Activated T-helper 17 cell treated with anti-CD3 and anti-CD28 coated beads, Interleukin-2, amount 50 U/mL, for 72 hours (primary cell): ENCODE measurements around the gene GLT8D2. TPM values are rescaled to one million over a fixed set of nuclear protein-coding genes. Genes with fewer than 3 reads are reported as not detected.

ENCODE experiments used
- ATAC-seq: fragments of 150-1000 bp; cut with Tn5 transposase; replicated peaks from 2 replicates; pipeline ENCODE4 v1.10.0; 2021; ENCODE audit warnings: mild to moderate bottlenecking, moderate library complexity
- H3K27ac Mint-ChIP-seq: one replicate; pipeline ENCODE4 v1.8.0; 2022; ENCODE audit warnings: mixed read lengths
- H3K27me3 Mint-ChIP-seq: one replicate; pipeline ENCODE4 v1.8.0; 2022; ENCODE audit warnings: mixed read lengths
- H3K36me3 Mint-ChIP-seq: one replicate; pipeline ENCODE4 v1.8.0; 2022; ENCODE audit warnings: low read depth, mild to moderate bottlenecking, mixed read lengths
- H3K4me1 Mint-ChIP-seq: one replicate; pipeline ENCODE4 v1.8.0; 2022; ENCODE audit warnings: mixed read lengths
- H3K4me3 Mint-ChIP-seq: one replicate; pipeline ENCODE4 v1.8.0; 2022; ENCODE audit warnings: mild to moderate bottlenecking, mixed read lengths
- H3K9me3 Mint-ChIP-seq: one replicate; pipeline ENCODE4 v1.8.0; 2022; ENCODE audit warnings: mixed read lengths
- total RNA-seq, 2 donors: library from RNA; stranded (reverse); gene quantifications; one replicate each; pipeline ENCODE4 v1.2.3, GENCODE V29; 2022

Gene GLT8D2
- under 1 TPM in 1 of 2 donors, not detected in 1; 0.58 TPM for total RNA-seq

GRCh38 chr12:104049903-104050356, at the start of gene GLT8D2:
Gene GLT8D2 (minus strand): TSS chr12:104050187. CDS start chr12:104019648, 30,539 bp downstream.
- Mint-ChIP-seq H3K4me1 (no peaks in the 10 kb centered on the region), H3K27ac (no peak within 1 kb of the TSS), H3K4me3 (peak within 1 kb of the TSS; percentile 30), H3K27me3 (peaks cover 26% of the 10 kb centered on the region), H3K36me3 (no peaks in the 10 kb centered on the region), H3K9me3 (no peaks in the 10 kb centered on the region)
- no peak for ATAC-seq

GRCh38 chr12:104097954-104098353, 48.0 kb upstream of the GLT8D2 start:
- H3K27ac Mint-ChIP-seq = no peak overlapping the region
- peaks cover 86% of the 10 kb centered on the region for H3K36me3 Mint-ChIP-seq
- no peak overlapping the region for H3K4me3 Mint-ChIP-seq
- peaks cover 11% of the 10 kb centered on the region for H3K4me1 Mint-ChIP-seq
- ATAC-seq = no peak
- no peaks in the 10 kb centered on the region for H3K27me3 Mint-ChIP-seq
- no peaks in the 10 kb centered on the region for H3K9me3 Mint-ChIP-seq

DNA sequence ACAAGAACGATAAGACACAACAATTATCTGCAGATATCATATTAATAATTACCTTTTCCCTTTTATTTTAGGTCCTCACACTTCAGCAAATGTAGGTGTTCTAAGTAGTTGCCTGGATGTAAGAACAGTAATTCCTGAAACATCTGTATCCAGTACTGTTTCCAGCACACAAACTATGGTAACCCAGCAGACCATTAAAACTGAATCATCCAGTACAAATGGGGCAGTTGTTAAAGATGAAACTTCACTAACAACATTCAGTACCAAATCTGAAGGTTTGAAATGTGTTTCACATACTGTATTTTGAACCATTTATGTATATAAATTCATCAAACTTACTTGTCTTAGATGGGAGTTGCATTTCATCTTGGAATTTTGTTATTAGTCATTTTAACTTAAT, 45.3 kb upstream of the GLT8D2 start:
- peak overlapping the region; percentile 17 for H3K27ac Mint-ChIP-seq
- H3K36me3 Mint-ChIP-seq = peaks cover 68% of the 10 kb centered on the region
- H3K9me3 Mint-ChIP-seq = no peaks in the 10 kb centered on the region
- H3K27me3 Mint-ChIP-seq = no peaks in the 10 kb centered on the region
- peak; percentile 62 for ATAC-seq
- H3K4me3 Mint-ChIP-seq = no peak overlapping the region
- peaks cover 11% of the 10 kb centered on the region for H3K4me1 Mint-ChIP-seq

GRCh38 chr12:104094284-104094683, 44.3 kb upstream of the GLT8D2 start:
- no peaks in the 10 kb centered on the region for H3K9me3 Mint-ChIP-seq
- H3K27ac Mint-ChIP-seq = peak overlapping the region; percentile 17
- H3K4me1 Mint-ChIP-seq = peaks cover 11% of the 10 kb centered on the region
- peaks cover 76% of the 10 kb centered on the region for H3K36me3 Mint-ChIP-seq
- no peak overlapping the region for H3K4me3 Mint-ChIP-seq
- no peak for ATAC-seq
- H3K27me3 Mint-ChIP-seq = no peaks in the 10 kb centered on the region

DNA sequence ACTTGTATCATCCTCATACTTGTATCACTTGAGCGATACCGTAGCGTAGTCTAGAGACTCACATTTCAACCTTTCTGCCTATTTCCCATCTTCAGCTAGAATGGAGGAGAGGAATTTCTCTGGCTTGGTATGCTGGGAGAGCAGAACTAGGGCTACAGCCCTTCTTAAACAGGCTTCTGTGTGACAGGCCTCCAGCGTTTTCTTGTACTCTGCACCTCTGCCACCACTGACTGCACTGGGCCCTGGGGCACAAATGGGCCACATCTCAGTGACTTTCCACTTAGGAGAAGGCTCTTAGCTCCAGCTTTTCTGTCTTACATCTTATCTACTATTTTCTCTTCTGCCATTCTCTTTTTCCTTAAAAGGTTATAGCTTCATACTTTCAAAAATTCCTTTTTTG, 41.1 kb upstream of the GLT8D2 start:
- no peak overlapping the region for H3K4me3 Mint-ChIP-seq
- no peaks in the 10 kb centered on the region for H3K27me3 Mint-ChIP-seq
- no peak overlapping the region for H3K27ac Mint-ChIP-seq
- peaks cover 72% of the 10 kb centered on the region for H3K36me3 Mint-ChIP-seq
- no peak for ATAC-seq
- H3K9me3 Mint-ChIP-seq = no peaks in the 10 kb centered on the region
- H3K4me1 Mint-ChIP-seq = peaks cover 11% of the 10 kb centered on the region

DNA sequence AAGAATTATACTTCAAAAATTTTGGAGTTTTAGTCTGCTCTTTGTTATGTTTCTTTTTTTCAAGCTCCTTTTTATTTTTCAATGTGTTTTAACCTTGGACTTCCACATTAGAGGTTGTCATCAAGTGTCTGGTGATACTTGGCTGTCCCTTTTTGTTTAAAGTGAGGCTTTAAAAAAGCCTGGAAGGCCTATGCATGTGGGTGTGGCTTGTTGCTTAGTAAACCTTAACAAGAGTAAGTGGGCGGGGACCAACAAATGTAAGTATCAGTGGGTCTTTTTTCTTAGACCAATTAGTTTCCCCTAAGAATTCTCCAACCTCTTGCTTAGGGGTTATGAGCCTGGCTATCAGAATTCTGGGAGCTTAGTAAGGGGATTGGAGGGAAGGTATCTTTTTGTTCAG, 40.7 kb upstream of the GLT8D2 start:
- no peaks in the 10 kb centered on the region for H3K27me3 Mint-ChIP-seq
- peaks cover 77% of the 10 kb centered on the region for H3K36me3 Mint-ChIP-seq
- ATAC-seq = no peak
- H3K9me3 Mint-ChIP-seq = no peaks in the 10 kb centered on the region
- H3K27ac Mint-ChIP-seq = no peak overlapping the region
- H3K4me3 Mint-ChIP-seq = no peak overlapping the region
- H3K4me1 Mint-ChIP-seq = peaks cover 11% of the 10 kb centered on the region

- ATAC-seq = peak; percentile 98
- peak overlapping the region; percentile 36 for H3K4me3 Mint-ChIP-seq
- H3K9me3 Mint-ChIP-seq = no peaks in the 10 kb centered on the region
- peak overlapping the region; percentile 58 for H3K27ac Mint-ChIP-seq
- peaks cover 14% of the 10 kb centered on the region for H3K4me1 Mint-ChIP-seq
- peaks cover 74% of the 10 kb centered on the region for H3K36me3 Mint-ChIP-seq
- no peaks in the 10 kb centered on the region for H3K27me3 Mint-ChIP-seq
Measured at GRCh38 chr12:104083769-104084475, 33.9 kb upstream of the GLT8D2 start.

DNA sequence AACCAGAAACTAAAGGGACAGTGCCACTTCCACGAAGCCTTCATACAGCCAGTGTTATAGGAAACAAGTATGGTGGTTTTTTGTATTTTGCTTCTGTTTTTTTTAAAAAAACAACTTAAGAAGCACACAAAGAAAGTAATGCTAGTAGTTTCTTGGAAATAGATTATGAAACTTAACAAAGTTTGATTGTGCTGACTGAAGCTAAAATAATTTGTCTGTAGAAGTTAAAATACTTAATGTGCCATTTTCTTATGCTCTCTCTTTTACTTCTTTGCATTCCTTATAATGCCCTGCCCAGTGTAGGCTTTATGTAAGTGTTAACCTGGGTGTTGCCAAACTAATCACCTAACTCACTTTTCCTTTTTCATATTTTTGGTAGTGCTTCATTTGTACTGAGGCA, 30.8 kb upstream of the GLT8D2 start:
- Mint-ChIP-seq H3K27me3 (no peaks in the 10 kb centered on the region), H3K9me3 (no peaks in the 10 kb centered on the region), H3K4me3 (no peak overlapping the region), H3K27ac (no peak overlapping the region), H3K4me1 (peaks cover 14% of the 10 kb centered on the region), H3K36me3 (peaks cover 73% of the 10 kb centered on the region)
- no peak for ATAC-seq

- H3K9me3 Mint-ChIP-seq = no peaks in the 10 kb centered on the region
- H3K4me3 Mint-ChIP-seq = no peak overlapping the region
- H3K36me3 Mint-ChIP-seq = peaks cover 67% of the 10 kb centered on the region
- H3K4me1 Mint-ChIP-seq = peaks cover 5% of the 10 kb centered on the region
- H3K27ac Mint-ChIP-seq = no peak overlapping the region
- H3K27me3 Mint-ChIP-seq = no peaks in the 10 kb centered on the region
- ATAC-seq = no peak
Measured at GRCh38 chr12:104079024-104079423, 29.0 kb upstream of the GLT8D2 start.

DNA sequence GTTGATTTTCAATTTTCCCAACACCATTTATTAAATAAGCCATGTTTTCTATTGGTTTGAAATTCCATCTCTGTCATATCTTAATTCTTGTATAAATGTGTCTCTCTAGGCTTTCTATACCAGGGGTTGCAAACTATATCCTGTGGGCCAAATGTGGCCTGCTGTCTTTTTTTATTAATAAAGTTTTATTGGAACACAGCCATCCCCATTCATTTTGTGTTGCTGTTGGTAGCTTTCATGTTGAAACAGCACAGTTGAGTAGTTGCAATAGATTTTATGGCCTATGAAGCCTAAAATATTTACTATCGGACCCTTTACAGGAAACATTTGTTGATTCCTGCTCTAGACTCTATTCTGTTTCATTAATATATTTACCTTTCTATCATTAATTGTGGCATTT, 23.7 kb upstream of the GLT8D2 start:
- Mint-ChIP-seq H3K4me1 (peaks cover 9% of the 10 kb centered on the region), H3K4me3 (no peak overlapping the region), H3K9me3 (no peaks in the 10 kb centered on the region), H3K36me3 (peaks cover 80% of the 10 kb centered on the region), H3K27ac (no peak overlapping the region), H3K27me3 (no peaks in the 10 kb centered on the region)
- ATAC-seq = no peak

DNA sequence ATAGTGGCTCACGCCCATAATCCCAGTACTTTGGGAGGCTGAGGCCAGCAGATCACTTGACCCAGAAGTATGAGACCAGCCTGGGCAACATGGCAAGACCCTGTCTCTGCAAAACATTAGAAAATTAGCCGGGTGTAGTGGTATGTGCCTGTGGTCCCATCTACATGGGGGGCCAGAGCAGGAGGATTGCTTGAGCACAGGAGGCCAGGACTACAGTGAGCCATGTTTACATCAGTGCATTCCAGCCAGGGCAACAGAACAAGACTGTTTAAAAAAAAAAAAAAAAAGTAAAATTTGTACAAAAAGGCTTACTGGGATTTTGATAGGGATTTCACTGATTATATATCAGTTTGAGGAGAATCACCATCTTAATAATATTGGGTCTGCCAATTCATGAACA, 22.1 kb upstream of the GLT8D2 start:
- no peak for ATAC-seq
- Mint-ChIP-seq H3K4me1 (peaks cover 9% of the 10 kb centered on the region), H3K27me3 (no peaks in the 10 kb centered on the region), H3K27ac (no peak overlapping the region), H3K4me3 (no peak overlapping the region), H3K36me3 (peaks cover 77% of the 10 kb centered on the region), H3K9me3 (no peaks in the 10 kb centered on the region)

GRCh38 chr12:104064842-104065427, 14.9 kb upstream of the GLT8D2 start:
- no peak for ATAC-seq
- Mint-ChIP-seq H3K27ac (peak overlapping the region; percentile 53), H3K9me3 (no peaks in the 10 kb centered on the region), H3K4me1 (peaks cover 4% of the 10 kb centered on the region), H3K4me3 (peak overlapping the region; percentile 86), H3K27me3 (peaks cover 3% of the 10 kb centered on the region), H3K36me3 (peaks cover 22% of the 10 kb centered on the region)

DNA sequence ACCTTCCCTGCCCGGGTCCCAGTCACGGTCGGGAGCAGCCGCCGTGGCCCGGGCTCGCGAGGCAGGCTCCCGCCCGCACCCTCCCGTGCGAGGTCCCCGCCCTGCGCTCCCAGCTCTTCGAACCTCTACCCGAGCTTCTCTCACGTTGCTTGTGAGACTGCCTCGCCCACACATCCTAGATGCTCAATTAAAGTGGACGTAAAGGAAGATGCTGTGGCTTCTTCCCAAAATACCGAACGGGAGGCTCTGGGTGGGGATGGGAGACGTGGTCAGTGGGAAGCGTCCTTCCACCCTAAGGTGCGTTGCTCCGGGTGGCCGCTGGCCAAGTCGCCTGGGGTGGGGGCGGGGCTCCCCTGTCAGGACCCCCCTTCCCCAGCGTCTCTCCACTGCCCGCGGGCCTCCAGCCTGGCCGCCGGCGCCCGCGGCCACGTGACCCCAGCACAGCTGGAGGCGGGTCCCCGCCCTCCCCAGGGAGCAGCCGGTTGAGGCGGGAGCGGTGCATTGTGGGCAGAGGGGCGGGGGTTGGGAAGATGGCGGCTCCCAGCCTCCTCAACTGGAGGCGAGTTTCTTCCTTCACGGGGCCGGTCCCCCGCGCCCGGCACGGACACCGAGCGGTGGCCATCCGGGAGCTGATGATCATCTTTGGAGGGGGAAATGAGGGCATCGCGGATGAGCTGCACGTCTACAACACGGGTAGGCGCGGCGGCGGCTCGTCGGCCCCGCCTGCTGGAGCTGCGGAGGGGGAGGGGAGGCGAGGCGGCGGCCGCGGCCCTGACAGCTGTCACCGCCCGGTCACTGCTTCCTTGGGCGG, 14.2 kb upstream of the GLT8D2 start, which contains the start of gene HCFC2:
TSS of gene HCFC2 (plus strand) at position 501 of the 811 bp plus-strand sequence. CDS start at position 531, 30 bp downstream.
- Mint-ChIP-seq H3K9me3 (no peaks in the 10 kb centered on the region), H3K27ac (peak within 1 kb of the TSS; percentile 53), H3K4me1 (no peaks in the 10 kb centered on the region), H3K27me3 (peaks cover 7% of the 10 kb centered on the region), H3K36me3 (peaks cover 15% of the 10 kb centered on the region), H3K4me3 (peak within 1 kb of the TSS; percentile 86)
- ATAC-seq = peak; percentile 97

- H3K4me3 Mint-ChIP-seq = peak overlapping the region; percentile 86
- H3K4me1 Mint-ChIP-seq = no peaks in the 10 kb centered on the region
- peaks cover 10% of the 10 kb centered on the region for H3K36me3 Mint-ChIP-seq
- peak; percentile 23 for ATAC-seq
- no peaks in the 10 kb centered on the region for H3K9me3 Mint-ChIP-seq
- peaks cover 9% of the 10 kb centered on the region for H3K27me3 Mint-ChIP-seq
- H3K27ac Mint-ChIP-seq = peak overlapping the region; percentile 53
Measured at GRCh38 chr12:104063712-104064030, 13.7 kb upstream of the GLT8D2 start.
